Astrocyte (in vitro differentiated cells and primary cell): Measurements from ENCODE around the gene SERTAD3.

Source experiments
- CTCF ChIP-seq: IDR thresholded peaks from 2 replicates; pipeline ENCODE4 v1.5.1; 2011; ENCODE audit warnings: low read depth, mild to moderate bottlenecking, inconsistent platforms, low read length, moderate library complexity; ENCODE audit not compliant: insufficient read depth
- EZH2 ChIP-seq: IDR thresholded peaks from 2 replicates; pipeline ENCODE4 v1.6.1; 2012; ENCODE audit warnings: mild to moderate bottlenecking, low read length, inconsistent platforms; ENCODE audit not compliant: insufficient read depth

- TF ChIP-seq CTCF (no peak), EZH2 (no peak)
These were observed 31.3 kb downstream of the SERTAD3 start for GRCh38 chr19:40412866-40413265.
